ENCODE results near the gene ABCF2.
A peak's percentile ranks its signal among the peaks of the same experiment; 100 is the strongest.

DNA sequence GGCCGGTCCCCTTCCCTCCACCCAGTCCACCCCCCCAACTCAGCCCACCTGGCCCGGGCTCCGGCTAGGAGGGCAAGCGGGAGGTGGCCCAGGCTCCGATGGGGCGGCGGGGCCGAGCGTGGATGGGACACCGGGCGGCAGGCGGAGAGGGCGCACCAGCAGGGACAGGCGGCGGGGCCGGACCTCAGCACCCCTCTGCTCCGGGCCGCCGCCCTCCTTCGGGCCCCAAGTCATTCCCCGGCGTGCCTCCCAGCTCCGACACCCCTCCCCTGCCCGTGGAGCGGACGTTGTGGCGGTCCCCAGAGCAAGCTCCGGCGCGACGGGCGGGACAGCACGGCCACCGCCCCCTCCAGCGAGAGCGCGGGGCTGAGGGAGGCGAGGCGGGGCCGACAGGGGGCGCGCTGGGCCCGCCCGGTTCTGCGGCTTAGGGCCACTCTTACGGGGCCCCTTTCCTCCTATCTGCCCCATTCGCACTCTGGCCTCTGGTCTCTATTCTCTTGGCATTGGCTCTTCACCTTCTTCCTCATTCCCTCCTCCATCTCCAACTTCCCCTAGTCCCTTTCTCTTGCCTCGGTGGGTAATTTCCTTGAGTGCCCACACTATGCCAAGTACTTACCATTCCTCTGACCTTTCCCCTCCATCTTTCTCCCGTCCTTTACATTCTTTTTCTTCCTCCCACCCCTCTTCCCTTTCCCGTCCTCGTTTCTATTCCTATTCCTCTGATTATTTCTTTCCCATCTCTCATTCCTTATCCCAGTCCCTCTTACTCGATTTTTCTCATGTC is 58.8 kb downstream of the ABCF2 start:
- TF ChIP-seq, protein P1, sequence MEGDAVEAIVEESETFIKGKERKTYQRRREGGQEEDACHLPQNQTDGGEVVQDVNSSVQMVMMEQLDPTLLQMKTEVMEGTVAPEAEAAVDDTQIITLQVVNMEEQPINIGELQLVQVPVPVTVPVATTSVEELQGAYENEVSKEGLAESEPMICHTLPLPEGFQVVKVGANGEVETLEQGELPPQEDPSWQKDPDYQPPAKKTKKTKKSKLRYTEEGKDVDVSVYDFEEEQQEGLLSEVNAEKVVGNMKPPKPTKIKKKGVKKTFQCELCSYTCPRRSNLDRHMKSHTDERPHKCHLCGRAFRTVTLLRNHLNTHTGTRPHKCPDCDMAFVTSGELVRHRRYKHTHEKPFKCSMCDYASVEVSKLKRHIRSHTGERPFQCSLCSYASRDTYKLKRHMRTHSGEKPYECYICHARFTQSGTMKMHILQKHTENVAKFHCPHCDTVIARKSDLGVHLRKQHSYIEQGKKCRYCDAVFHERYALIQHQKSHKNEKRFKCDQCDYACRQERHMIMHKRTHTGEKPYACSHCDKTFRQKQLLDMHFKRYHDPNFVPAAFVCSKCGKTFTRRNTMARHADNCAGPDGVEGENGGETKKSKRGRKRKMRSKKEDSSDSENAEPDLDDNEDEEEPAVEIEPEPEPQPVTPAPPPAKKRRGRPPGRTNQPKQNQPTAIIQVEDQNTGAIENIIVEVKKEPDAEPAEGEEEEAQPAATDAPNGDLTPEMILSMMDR (IDR thresholded peaks at IDR 0.05; ENCODE audit: low read length) = peak; percentile 86
- TF ChIP-seq EZH2 (optimal IDR thresholded peaks at IDR 0.05; ENCODE audit: low read depth, low read length) = peak; percentile 62
- TF ChIP-seq EZH2phosphoT487 (IDR thresholded peaks at IDR 0.05; ENCODE audit: low read length) = no peak
